GM10248 (cell line): ENCODE data around the gene ARHGAP15.
A peak's percentile ranks its signal among the peaks of the same experiment; 100 is the strongest.

Experiments used
- CTCF ChIA-PET: fragments of 300-600 bp; sonication (Branson Sonifier 250); formaldehyde crosslinking; extraction: SDS; loops from one replicate; lab custom pipeline; 2021; ENCODE audit warnings: antibody characterized with exemption; lab: Yijun Ruan, JAX
- POLR2A ChIA-PET: fragments of 350-650 bp; sonication (Branson Sonifier 250); formaldehyde crosslinking; extraction: SDS; loops from one replicate; lab custom pipeline; 2020; ENCODE audit warnings: antibody characterized with exemption; lab: Yijun Ruan, JAX
- DNase-seq: peaks from one replicate; pipeline ENCODE4 v3.0.0; 2012; ENCODE audit errors: extremely low spot score
- TF ChIP-seq, protein P1 (sequence below): IDR thresholded peaks from 2 replicates; pipeline ENCODE4 v1.5.1; 2012; ENCODE audit warnings: mild to moderate bottlenecking, low read depth; ENCODE audit errors: extremely low read depth, missing control alignments, control extremely low read depth

The ARHGAP15 gene

DNA sequence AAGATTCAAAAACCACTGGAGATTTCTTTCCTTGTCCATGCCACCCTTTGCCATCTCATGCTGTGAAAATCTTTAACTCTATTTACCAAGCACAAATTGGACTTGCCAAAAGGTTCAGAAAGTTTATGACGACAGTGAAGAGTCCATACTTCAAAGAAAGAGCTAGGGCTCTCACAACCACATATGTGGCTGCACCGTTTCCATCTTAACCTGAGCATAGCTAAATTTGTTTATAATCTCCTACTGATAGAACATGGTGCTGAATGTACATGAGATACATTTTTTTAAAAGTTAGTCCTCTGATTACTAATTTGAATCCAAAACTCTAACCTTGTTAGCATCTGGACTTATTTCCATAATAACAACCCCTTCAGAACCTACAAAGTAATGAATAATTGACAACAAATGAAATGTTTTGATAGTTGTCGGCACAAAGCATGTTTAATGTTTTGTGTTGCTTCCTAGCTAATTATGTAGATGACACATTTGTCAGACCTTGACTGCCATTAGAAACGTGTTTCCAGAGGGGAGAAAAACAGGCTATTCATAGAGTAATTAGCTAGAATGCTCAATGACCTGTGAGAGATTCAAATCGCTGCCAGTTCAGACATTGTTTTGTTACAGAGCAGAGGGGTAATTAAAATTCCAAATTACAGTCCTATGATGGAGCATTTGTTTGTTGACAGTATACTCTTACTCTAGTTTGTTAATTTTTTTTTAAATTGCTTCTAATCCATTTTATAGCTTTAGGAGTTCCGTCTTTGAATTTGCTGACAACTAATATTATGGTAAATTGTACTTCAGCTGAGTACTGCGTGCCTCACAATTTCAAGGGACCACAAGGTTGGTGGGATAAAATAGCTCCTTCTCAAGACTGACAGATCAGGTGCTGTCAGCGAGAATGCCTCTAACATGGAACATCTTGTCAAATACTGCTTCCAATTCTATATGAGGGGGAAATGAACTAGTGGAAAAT lies 31.8 kb downstream of the ARHGAP15 start:
- CTCF ChIA-PET = interaction anchor here (0.7 to 9.5 kb wide), 23 partner anchors 12 to 104 kb away, joined by 3 to 77 read pairs (median 6); no protein-coding TSS in a partner anchor
- POLR2A ChIA-PET = no interaction called here
- TF ChIP-seq, protein P1, sequence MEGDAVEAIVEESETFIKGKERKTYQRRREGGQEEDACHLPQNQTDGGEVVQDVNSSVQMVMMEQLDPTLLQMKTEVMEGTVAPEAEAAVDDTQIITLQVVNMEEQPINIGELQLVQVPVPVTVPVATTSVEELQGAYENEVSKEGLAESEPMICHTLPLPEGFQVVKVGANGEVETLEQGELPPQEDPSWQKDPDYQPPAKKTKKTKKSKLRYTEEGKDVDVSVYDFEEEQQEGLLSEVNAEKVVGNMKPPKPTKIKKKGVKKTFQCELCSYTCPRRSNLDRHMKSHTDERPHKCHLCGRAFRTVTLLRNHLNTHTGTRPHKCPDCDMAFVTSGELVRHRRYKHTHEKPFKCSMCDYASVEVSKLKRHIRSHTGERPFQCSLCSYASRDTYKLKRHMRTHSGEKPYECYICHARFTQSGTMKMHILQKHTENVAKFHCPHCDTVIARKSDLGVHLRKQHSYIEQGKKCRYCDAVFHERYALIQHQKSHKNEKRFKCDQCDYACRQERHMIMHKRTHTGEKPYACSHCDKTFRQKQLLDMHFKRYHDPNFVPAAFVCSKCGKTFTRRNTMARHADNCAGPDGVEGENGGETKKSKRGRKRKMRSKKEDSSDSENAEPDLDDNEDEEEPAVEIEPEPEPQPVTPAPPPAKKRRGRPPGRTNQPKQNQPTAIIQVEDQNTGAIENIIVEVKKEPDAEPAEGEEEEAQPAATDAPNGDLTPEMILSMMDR = no peak
- DNase-seq = no peak

DNA sequence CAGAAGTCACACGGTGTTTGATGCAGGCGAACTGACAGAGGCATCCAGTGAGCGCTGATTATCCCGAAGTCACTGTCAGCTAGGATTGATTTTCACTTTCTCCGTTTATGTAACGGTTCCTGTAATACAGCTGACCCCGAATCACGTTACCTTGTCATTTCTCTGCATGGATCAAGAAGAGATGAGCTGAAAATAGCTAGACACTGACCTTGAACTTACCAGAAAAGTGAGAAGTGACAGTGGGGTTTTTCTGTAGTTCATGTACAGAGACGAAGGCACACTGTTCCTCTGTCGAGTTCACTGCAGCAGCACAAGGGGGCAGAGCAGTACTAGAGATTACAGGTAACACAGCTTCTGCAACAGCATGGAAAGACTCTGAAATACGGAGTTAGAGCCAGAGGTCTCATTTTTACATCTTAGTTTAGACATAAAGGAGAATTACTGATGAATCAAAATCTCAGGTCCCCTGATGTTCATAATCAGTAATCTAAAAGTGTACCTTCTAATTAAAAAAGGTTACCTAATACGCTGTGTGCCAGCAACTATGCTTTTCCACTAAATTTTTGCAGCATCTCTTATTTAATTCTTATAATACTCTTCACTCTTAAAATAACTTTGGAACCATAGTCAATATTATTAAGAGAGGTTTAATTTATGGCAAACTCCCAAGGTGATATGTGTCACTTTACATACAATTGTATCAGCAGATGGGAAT lies 33.1 kb downstream of the ARHGAP15 start:
- TF ChIP-seq, protein P1 = peak; percentile 73
- no peak for DNase-seq
- CTCF ChIA-PET = interaction anchor here (0.6 to 9.5 kb wide), 23 partner anchors 10 to 107 kb away, joined by 3 to 77 read pairs (median 5); no protein-coding TSS in a partner anchor
- POLR2A ChIA-PET = no interaction called here

DNA sequence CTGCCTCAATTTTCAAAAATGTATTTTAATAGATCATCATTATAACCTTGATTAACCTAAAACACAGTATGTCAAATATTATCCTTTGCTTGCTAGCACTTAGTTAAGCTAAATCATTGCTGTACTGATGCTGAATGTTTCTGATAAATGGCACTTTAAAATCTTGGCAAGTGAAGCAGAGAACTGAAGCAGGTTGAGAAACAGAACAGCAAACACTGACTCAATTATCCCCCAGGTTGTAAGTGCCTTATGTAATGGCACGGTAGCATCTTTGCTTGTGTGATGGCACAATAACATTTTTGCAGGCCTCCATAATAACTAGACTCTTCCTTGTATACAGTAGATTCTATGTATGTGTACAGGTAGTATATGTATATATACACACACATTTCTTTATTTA lies 33.8 kb downstream of the ARHGAP15 start:
- ChIA-PET CTCF (interaction anchor here (0.8 to 9.5 kb wide), 16 partner anchors 10 to 99 kb away, joined by 3 to 77 read pairs (median 6); no protein-coding TSS in a partner anchor), POLR2A (no interaction called here)
- DNase-seq = no peak
- TF ChIP-seq, protein P1 = no peak

DNA sequence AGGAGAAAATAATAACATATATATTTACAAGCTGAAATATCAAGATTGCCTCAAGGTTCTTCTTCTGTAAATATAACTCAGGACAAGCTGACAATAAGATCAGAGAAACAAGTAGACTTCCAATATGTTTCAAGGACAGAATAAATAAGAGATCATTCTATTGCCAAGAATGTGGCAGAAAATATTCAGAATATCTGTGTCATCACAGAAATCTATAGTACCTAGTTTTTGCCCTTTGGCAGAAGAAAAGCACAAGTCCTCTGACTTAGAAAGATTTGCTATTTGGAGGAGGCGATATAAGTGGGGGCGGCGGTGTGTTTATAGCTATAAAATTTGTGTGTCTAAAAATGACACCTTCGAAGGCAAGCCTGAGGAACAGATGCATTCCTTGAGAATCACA lies 34.3 kb downstream of the ARHGAP15 start:
- ChIA-PET POLR2A (no interaction called here), CTCF (interaction anchor here (0.8 to 9.5 kb wide), 13 partner anchors 9 to 99 kb away, joined by 3 to 77 read pairs (median 8); no protein-coding TSS in a partner anchor)
- DNase-seq = no peak
- TF ChIP-seq, protein P1 = no peak

DNA sequence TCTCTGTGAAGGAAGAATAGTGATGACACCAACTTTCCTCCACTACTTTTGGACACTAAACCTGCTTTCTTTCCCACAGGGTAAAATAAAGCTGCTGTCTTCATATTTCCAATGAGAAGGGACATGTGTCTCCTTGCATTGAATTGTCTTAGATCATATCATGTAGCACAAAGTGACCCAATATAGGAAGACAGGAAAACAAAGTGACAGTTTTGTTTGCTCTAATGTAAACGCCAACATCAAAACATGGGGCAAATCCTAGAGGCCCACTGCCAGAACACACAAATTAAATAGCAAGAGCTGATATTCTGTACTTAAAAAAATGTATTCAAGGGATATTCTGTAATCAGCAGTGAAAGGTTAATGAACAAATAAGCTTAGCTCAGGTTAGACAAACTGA lies 36.1 kb downstream of the ARHGAP15 start:
- DNase-seq = no peak
- CTCF ChIA-PET = interaction anchor here (2.7 kb wide), 1 partner anchor 9 kb away, joined by 10 read pairs; no protein-coding TSS in a partner anchor
- POLR2A ChIA-PET = no interaction called here
- TF ChIP-seq, protein P1 = no peak

DNA sequence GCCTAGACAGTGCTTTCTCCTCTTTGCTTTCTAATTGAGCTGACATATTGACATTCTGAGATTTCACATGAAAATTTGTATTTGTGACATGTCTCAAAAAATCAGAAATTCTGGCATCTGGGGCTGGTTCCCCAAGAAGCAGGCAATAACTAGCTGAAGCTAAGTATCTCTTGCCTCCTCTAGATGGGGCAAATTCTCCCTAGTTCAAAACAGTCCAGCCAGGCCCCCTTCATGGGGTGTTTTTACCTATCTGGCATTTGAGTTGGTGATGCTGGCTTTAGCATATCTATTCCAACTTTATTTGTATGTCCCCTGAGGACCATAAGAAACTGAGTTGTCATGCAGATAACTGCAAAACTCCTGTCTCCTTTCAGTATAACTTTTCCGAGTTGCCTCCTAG lies 39.9 kb downstream of the ARHGAP15 start:
- ChIA-PET CTCF (interaction anchor here (1.6 to 8.5 kb wide), 2 partner anchors 10 to 17 kb away, joined by 3 to 77 read pairs; no protein-coding TSS in a partner anchor), POLR2A (no interaction called here)
- DNase-seq = no peak
- TF ChIP-seq, protein P1 = no peak
